ENCODE results near the gene RPL10A. TPM values are rescaled to one million over a fixed set of nuclear protein-coding genes. Genes with fewer than 3 reads are reported as not detected.

Gene RPL10A
- total and polyA plus RNA-seq, 8 donors: 858 to 2,634 (median 2,475) TPM

GRCh38 chr6:35518566-35519312 lies 50.5 kb downstream of the RPL10A start:
- Histone ChIP-seq H3K9me3 (no peaks in the 10 kb centered on the region), H3K27me3 (peaks cover 0 to under 1% of the 10 kb centered on the region in 2 donors), H3K4me3 (no peak overlapping the region), H3K27ac (no peak overlapping the region), H3K36me3 (no peaks in the 10 kb centered on the region), H3K4me1 (peaks cover 7 to 11% of the 10 kb centered on the region in 2 donors)
- no peak for DNase-seq
- TF ChIP-seq, protein P1, sequence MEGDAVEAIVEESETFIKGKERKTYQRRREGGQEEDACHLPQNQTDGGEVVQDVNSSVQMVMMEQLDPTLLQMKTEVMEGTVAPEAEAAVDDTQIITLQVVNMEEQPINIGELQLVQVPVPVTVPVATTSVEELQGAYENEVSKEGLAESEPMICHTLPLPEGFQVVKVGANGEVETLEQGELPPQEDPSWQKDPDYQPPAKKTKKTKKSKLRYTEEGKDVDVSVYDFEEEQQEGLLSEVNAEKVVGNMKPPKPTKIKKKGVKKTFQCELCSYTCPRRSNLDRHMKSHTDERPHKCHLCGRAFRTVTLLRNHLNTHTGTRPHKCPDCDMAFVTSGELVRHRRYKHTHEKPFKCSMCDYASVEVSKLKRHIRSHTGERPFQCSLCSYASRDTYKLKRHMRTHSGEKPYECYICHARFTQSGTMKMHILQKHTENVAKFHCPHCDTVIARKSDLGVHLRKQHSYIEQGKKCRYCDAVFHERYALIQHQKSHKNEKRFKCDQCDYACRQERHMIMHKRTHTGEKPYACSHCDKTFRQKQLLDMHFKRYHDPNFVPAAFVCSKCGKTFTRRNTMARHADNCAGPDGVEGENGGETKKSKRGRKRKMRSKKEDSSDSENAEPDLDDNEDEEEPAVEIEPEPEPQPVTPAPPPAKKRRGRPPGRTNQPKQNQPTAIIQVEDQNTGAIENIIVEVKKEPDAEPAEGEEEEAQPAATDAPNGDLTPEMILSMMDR (IDR thresholded peaks at IDR 0.05): no peak
- no peak for ATAC-seq
- intact Hi-C loops (cut with DNase I): no loop called here

GRCh38 chr6:35519313-35520015 lies 51.3 kb downstream of the RPL10A start:
- no peaks in the 10 kb centered on the region for H3K36me3 ChIP-seq
- no peaks in the 10 kb centered on the region for H3K9me3 ChIP-seq
- DNase-seq (no peak), ATAC-seq (no peak)
- TF ChIP-seq, protein P1 (IDR thresholded peaks at IDR 0.05): no peak
- H3K27ac ChIP-seq: no peak overlapping the region
- H3K27me3 ChIP-seq: no peaks in the 10 kb centered on the region
- no peak overlapping the region for H3K4me3 ChIP-seq
- intact Hi-C loops (cut with DNase I): no loop called here
- H3K4me1 ChIP-seq: peaks cover 7 to 11% of the 10 kb centered on the region in 2 donors

Small RNAs within 50 kb of the gene (microRNA-seq; reads per million reads assigned to microRNA genes)
- gene MIR7111: 0.14 to 1.3 reads per million in 2 donors

Other genes with a start within 250 kb of the RPL10A start
- gene ZNF76, start 208.7 kb upstream of the RPL10A start, total RNA-seq: 10 to 100 TPM; 28.3 to 32.5 TPM
- gene ZNF76, start 208.7 kb upstream of the RPL10A start, polyA plus RNA-seq (ENCODE audit: insufficient read length in 6 of 6): 10 to 100 TPM; 36.8 to 44.4 (median 42.4) TPM
- gene DEF6, start 170.6 kb upstream of the RPL10A start, total RNA-seq: 10 to 100 TPM in 1 of 2 donors, 1 to 10 TPM in 1; 9.9 to 21.9 TPM
- 1 to 10 TPM; 6.4 to 9.2 (median 7.5) TPM for gene DEF6, start 170.6 kb upstream of the RPL10A start, polyA plus RNA-seq (ENCODE audit: insufficient read length in 6 of 6)
- gene PPARD, start 125.8 kb upstream of the RPL10A start, total RNA-seq: 10 to 100 TPM; 23.5 to 28.4 TPM
- gene PPARD, start 125.8 kb upstream of the RPL10A start, polyA plus RNA-seq (ENCODE audit: insufficient read length in 6 of 6): 10 to 100 TPM; 21.0 to 25.4 (median 23.9) TPM
- gene FANCE, start 16.1 kb upstream of the RPL10A start, total RNA-seq: 1 to 10 TPM; 5.4 to 7.9 TPM
- gene FANCE, start 16.1 kb upstream of the RPL10A start, polyA plus RNA-seq (ENCODE audit: insufficient read length in 6 of 6): 10 to 100 TPM; 10.5 to 13.7 (median 12.0) TPM
- gene TEAD3, start 28.7 kb downstream of the RPL10A start, total RNA-seq: 10 to 100 TPM; 18.1 to 22.4 TPM
- 10 to 100 TPM; 37.4 to 54.4 (median 48.0) TPM for gene TEAD3, start 28.7 kb downstream of the RPL10A start, polyA plus RNA-seq (ENCODE audit: insufficient read length in 6 of 6)
- not detected for gene TULP1, start 44.5 kb downstream of the RPL10A start, total RNA-seq
- 10 to 100 TPM in 1 of 6 donors, 1 to 10 TPM in 5; 5.4 to 11.9 (median 7.7) TPM for gene TULP1, start 44.5 kb downstream of the RPL10A start, polyA plus RNA-seq (ENCODE audit: insufficient read length in 6 of 6)
- gene FKBP5, start 220.5 kb downstream of the RPL10A start, total RNA-seq: 100 to 1,000 TPM; 114 to 139 TPM
- 10 to 100 TPM; 15.6 to 22.2 (median 18.5) TPM for gene FKBP5, start 220.5 kb downstream of the RPL10A start, polyA plus RNA-seq (ENCODE audit: insufficient read length in 6 of 6)

Data from left lung (tissue), 10 donors.